HG02623 (cell line): Measurements from ENCODE around the gene NDRG2.
"Not testable (repeated sequence)": the region's sequence is repeated elsewhere in the genome, so short reads cannot be mapped to it uniquely, and the experiment has no call there.

Experiments used
- ATAC-seq: cut with Tn5 transposase; IDR thresholded peaks from one replicate; pipeline ENCODE4 v1.9.1; 2021; ENCODE audit warnings: moderate library complexity; ENCODE audit not compliant: unreplicated experiment

Gene NDRG2

GRCh38 chr14:21016413-21017190, 8.3 kb downstream of the NDRG2 start:
- ATAC-seq: no peak

GRCh38 chr14:21015312-21015711, 9.5 kb downstream of the NDRG2 start:
- no peak for ATAC-seq

GRCh38 chr14:21014761-21015190, 10.1 kb downstream of the NDRG2 start:
- ATAC-seq: no peak

DNA sequence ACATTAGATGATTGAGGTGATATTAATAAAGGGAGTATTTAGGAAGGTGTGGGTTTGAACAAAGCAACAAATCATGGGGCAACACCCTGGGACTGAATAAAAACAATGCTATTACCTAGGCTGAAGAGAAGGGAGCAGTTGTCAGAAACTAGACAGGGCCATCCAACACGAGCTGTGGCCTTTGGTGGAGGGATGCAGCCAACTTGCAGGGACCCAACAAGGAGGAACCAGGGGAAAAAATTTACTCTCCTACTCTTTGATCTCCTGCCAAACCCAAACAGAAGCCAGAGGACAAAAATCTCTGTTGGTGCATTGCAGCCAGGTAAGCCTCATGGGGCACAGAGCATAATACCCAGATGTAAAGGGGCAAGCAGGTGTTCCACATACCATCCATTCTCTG, 13.7 kb downstream of the NDRG2 start:
- no peak for ATAC-seq

DNA sequence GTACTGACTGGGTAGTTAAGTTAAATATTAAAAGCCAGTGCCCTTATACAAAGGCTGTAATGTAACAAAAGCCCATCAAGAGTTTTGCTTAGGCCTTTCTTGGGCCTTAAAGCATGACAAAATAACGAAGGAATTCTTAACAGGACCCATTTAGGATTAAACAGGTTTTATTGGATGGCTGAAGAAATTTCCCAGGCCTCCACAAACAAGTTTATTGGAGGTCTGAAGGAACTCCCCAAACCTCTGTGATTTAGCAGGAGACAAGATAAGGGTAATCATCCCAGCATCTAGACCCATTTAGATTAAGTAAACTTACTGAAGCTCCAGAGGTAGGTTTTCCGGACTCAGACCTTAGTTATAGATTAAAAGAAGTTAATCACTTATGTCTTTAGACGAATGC, 15.1 kb downstream of the NDRG2 start:
- ATAC-seq: not testable (repeated sequence)

GRCh38 chr14:21003788-21004346, 21.0 kb downstream of the NDRG2 start:
- ATAC-seq: no peak

DNA sequence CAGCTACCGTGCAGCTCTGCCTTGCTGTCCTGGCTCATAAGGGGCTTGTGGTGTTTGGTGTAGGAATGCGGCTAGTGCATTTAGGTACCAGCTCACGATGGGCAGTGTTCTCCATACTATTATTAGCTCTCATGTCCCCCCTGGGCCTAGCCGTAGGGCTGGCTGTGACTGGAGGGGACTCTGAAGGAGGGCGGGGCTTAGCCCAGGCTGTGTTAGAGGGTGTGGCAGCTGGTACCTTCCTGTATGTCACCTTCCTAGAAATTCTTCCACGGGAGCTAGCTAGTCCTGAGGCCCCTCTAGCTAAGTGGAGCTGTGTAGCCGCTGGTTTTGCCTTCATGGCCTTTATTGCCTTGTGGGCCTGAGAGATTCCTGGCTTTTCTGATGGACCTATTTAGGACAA, 23.6 kb downstream of the NDRG2 start:
- no peak for ATAC-seq

- ATAC-seq: no peak
Measured at GRCh38 chr14:20999591-20999990, 25.3 kb downstream of the NDRG2 start.

DNA sequence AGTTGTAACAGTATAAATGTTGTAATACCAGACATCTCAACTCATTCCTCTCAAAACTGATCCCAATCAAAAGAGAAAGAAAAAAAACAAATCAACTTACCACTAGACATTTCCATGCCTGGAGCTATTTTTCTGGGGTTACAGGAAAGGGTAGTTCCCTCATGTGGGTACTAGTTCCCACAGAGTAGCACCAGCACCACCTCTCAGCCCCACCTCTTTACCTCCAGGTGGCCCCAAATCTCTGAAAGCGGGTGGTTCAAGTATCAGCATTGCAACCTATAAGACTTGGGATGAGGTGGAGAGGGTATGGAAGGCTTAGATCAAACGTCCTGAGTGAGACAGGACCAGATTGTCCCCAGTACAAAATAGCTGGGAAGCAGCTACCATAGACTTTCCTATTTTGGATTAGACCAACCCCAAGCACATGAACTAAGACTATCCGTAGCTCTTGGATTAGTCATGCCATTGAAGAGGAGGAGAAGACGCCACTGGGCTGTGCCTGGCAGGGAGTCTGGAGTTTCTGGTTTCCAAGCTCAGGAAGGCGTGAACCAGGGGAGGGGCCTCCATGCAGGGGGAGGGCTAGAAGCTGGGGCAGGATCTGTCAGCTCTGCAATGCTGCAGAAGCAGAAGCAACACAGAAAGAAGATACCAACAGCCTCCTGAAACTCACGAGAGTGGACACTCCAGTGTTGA, 26.0 kb downstream of the NDRG2 start, which contains the start of gene SLC39A2:
Gene SLC39A2 (plus strand): TSS at position 620 of the 693 bp plus-strand sequence. CDS start 154 bp downstream, outside the sequence.
- no peak for ATAC-seq

GRCh38 chr14:20998139-20998538, 26.7 kb downstream of the NDRG2 start:
- no peak for ATAC-seq

DNA sequence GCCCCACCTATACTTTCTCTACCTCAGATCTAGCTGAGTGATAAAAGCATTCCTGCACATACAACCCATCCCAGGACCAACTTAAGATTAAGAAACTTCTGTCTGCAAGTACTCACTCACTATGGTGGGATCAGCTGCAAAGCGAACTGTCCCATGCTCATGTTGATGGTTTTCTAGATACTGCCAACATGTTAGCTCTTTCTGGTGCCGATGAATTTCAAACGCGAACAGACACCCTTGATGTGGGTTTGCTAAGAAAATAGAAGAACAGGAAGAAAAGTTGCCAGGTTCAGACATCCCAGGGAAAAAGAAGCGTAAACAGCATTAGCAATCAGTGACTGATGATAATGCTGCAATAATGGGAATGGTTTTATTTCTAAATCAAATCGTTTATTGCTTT, 27.3 kb downstream of the NDRG2 start:
- no peak for ATAC-seq

DNA sequence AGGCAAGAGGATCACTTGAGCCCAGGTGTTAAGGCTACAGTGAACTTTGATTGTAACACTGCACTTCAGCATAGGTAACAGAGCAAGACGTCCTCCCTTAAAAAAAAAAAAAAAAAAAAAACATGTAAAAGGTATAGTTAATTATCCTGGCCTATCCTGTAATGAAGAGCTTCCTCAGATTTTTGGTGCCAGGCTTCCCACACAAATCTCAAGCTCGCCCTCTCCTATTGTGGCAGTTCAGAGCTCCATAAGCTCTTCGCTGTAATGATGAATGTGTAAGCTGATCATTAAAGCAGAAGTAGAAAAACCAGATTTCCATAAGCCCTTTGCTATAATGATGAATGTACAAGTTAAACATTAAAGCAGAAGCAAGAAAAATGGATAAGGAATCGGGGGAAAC, 27.7 kb downstream of the NDRG2 start:
- no peak for ATAC-seq

DNA sequence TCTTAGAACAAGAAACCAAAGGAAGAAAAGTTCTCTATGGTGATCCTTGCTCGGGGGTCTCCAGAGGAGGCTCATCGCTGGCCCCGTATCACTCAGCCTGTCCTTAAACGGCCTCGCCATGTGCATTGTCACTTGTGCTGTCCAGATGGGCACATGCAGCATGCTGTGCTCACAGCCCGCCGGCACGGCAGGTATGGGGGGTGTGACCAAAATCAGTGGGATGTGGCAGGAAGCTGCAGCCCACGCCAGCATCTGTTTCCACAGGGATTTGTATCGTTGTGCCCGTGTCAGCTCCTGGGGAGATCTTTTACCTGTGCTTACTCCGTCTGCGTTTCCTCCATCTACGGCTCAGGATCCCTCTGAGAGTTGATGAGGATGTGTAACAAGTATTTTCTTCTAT, 28.3 kb downstream of the NDRG2 start:
- ATAC-seq: no peak

GRCh38 chr14:20989787-20990600, 34.9 kb downstream of the NDRG2 start, which contains the start of gene METTL17:
Gene METTL17 (plus strand): TSS chr14:20989980. CDS start chr14:20990003, 23 bp downstream.
- peak; percentile 95 for ATAC-seq

DNA sequence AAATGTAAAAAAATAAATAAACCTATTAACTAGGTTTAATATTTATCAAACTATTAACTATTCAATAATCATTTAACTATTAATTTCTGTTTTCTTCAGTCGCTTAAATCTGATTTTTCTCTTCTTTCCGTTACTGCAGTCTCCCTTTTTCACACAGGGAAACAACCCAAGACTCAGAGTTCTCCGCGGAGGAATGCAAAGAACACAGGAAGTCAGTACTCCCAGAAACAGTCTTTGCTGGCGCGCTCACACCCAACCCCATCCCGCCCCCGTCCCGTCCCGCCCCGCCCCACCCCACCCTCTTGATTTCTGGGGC, 35.4 kb downstream of the NDRG2 start:
- ATAC-seq: no peak

- no peak for ATAC-seq
Measured at GRCh38 chr14:20988717-20989470, 36.0 kb downstream of the NDRG2 start.

DNA sequence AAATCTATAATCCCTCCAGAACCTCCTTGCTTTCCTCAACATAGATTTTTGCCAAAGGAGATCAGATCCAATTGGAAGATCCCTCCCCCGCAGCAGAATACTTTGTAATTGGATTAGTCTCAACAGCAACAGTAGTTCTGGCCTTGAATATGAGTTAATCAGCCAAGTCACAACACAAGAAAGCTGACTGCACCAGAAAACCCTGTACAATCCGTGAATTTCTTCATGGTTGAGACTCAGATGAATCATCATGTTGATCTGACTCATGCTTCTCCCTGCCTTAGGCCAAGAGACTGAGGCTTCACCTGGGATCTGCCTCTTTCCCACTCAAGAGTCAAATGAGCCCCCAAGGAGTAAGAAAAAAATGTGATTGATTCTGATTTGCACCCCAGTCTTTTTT, 38.0 kb downstream of the NDRG2 start:
- ATAC-seq: no peak

- ATAC-seq: not testable (repeated sequence)
Measured at GRCh38 chr14:20985650-20986049, 39.2 kb downstream of the NDRG2 start.

- ATAC-seq: no peak
Measured at GRCh38 chr14:20982646-20983369, 42.1 kb downstream of the NDRG2 start.

GRCh38 chr14:20980906-20981305, 44.0 kb downstream of the NDRG2 start:
- ATAC-seq: no peak
